Lower lobe of right lung (tissue), 2 donors: ENCODE measurements around the gene BCS1L. TPM values are rescaled to one million over a fixed set of nuclear protein-coding genes. Genes with fewer than 3 reads are reported as not detected.

ENCODE experiments used
- ATAC-seq, 2 donors: fragments of 200-7000 bp; cut with Tn5 transposase; one replicate each; pipeline ENCODE4 v1.9.1; 2020 to 2022; ENCODE audit warnings: mild to moderate bottlenecking in 2 of 2, moderate library complexity in 2 of 2
- DNase-seq: peaks from one replicate; pipeline ENCODE4 v3.0.0-alpha.2; 2020
- H3K27ac ChIP-seq: fragments of 200-600 bp; one replicate; pipeline ENCODE4 v1.8.0; 2022
- H3K27me3 ChIP-seq: fragments of 200-600 bp; one replicate; pipeline ENCODE4 v1.8.0; 2022; ENCODE audit warnings: low read depth
- H3K36me3 ChIP-seq: fragments of 200-600 bp; one replicate; pipeline ENCODE4 v1.8.0; 2022; ENCODE audit warnings: mild to moderate bottlenecking
- H3K4me1 ChIP-seq: fragments of 200-600 bp; one replicate; pipeline ENCODE4 v1.8.0; 2022
- H3K4me3 ChIP-seq: fragments of 200-600 bp; one replicate; pipeline ENCODE4 v1.8.0; 2022; ENCODE audit warnings: mild to moderate bottlenecking
- H3K9me3 ChIP-seq: fragments of 200-600 bp; one replicate; pipeline ENCODE4 v1.8.0; 2022
- intact Hi-C: fragments of 100-400 bp; cut with DNase I; formaldehyde crosslinking; loops from one replicate; pipeline ENCODE4 v1.11.0; 2022
- total RNA-seq: library from RNA; stranded (reverse); fragmentation: NEBNext Ultra II Directional; extraction: Animal tissue kit (Norgen Biotek cat#: 25700); gene quantifications from one replicate; pipeline ENCODE4 v1.2.1, GENCODE V29; 2021
- TF ChIP-seq, protein P1 (sequence below): fragments of 200-600 bp; IDR thresholded peaks from one replicate; pipeline ENCODE4 v1.8.0; 2022; ENCODE audit warnings: antibody characterized with exemption, mild to moderate bottlenecking
- donor health status: DM: no; HTN: yes; CAD: no; lungs with severe emphysema.

Gene BCS1L
- total RNA-seq, 1 donor from 2014 or later: 26.7 TPM

GRCh38 chr2:218623366-218623705, 36.1 kb upstream of the BCS1L start:
- no peak overlapping the region for H3K27ac ChIP-seq
- H3K27me3 ChIP-seq: no peaks in the 10 kb centered on the region
- ATAC-seq: no peak
- TF ChIP-seq, protein P1, sequence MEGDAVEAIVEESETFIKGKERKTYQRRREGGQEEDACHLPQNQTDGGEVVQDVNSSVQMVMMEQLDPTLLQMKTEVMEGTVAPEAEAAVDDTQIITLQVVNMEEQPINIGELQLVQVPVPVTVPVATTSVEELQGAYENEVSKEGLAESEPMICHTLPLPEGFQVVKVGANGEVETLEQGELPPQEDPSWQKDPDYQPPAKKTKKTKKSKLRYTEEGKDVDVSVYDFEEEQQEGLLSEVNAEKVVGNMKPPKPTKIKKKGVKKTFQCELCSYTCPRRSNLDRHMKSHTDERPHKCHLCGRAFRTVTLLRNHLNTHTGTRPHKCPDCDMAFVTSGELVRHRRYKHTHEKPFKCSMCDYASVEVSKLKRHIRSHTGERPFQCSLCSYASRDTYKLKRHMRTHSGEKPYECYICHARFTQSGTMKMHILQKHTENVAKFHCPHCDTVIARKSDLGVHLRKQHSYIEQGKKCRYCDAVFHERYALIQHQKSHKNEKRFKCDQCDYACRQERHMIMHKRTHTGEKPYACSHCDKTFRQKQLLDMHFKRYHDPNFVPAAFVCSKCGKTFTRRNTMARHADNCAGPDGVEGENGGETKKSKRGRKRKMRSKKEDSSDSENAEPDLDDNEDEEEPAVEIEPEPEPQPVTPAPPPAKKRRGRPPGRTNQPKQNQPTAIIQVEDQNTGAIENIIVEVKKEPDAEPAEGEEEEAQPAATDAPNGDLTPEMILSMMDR: no peak
- intact Hi-C loops: no loop called here
- no peak for DNase-seq
- H3K4me1 ChIP-seq: peaks cover 9% of the 10 kb centered on the region
- H3K4me3 ChIP-seq: no peak overlapping the region
- no peaks in the 10 kb centered on the region for H3K9me3 ChIP-seq
- no peaks in the 10 kb centered on the region for H3K36me3 ChIP-seq

GRCh38 chr2:218626369-218626768, 33.1 kb upstream of the BCS1L start:
- Histone ChIP-seq H3K27me3 (no peaks in the 10 kb centered on the region), H3K4me1 (peaks cover 9% of the 10 kb centered on the region), H3K9me3 (no peaks in the 10 kb centered on the region), H3K27ac (no peak overlapping the region), H3K4me3 (no peak overlapping the region), H3K36me3 (no peaks in the 10 kb centered on the region)
- DNase-seq (no peak), ATAC-seq (no peak)
- TF ChIP-seq, protein P1: no peak
- intact Hi-C loops: no loop called here

GRCh38 chr2:218627939-218628338, 31.5 kb upstream of the BCS1L start:
- H3K36me3 ChIP-seq: no peaks in the 10 kb centered on the region
- ATAC-seq (no peak), DNase-seq (no peak)
- no peak overlapping the region for H3K4me3 ChIP-seq
- no peaks in the 10 kb centered on the region for H3K9me3 ChIP-seq
- TF ChIP-seq, protein P1: no peak
- peaks cover 4% of the 10 kb centered on the region for H3K4me1 ChIP-seq
- intact Hi-C loops: no loop called here
- H3K27ac ChIP-seq: no peak overlapping the region
- no peaks in the 10 kb centered on the region for H3K27me3 ChIP-seq

DNA sequence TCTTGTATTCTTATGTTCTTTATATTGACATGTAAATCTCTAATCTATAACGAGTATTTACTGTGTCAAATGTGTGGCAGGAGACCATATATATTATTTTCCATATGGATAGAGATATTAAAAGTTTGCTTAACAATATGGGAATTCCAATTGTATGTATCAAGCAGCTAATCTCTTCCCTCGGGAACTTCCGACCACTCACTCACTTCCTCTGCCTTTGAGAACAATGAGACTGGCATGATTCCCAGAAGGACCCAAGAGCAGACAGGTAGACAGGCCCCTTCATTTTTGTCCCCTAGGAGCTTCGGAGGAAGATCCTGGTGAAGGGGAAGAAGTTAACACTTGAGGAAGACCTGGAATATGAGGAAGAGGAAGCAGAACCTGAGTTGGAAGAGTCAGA, 27.6 kb upstream of the BCS1L start:
- Histone ChIP-seq H3K4me1 (no peaks in the 10 kb centered on the region), H3K27me3 (no peaks in the 10 kb centered on the region), H3K27ac (no peak overlapping the region), H3K4me3 (no peak overlapping the region), H3K9me3 (no peaks in the 10 kb centered on the region), H3K36me3 (peaks cover 33% of the 10 kb centered on the region)
- intact Hi-C loops: no loop called here
- no peak for ATAC-seq
- TF ChIP-seq, protein P1: no peak
- no peak for DNase-seq

- Histone ChIP-seq H3K27ac (no peak overlapping the region), H3K4me3 (no peak overlapping the region), H3K9me3 (no peaks in the 10 kb centered on the region), H3K27me3 (no peaks in the 10 kb centered on the region), H3K36me3 (peaks cover 72% of the 10 kb centered on the region), H3K4me1 (no peaks in the 10 kb centered on the region)
- no peak for DNase-seq
- no peak for ATAC-seq
- TF ChIP-seq, protein P1: no peak
- intact Hi-C loops: no loop called here
Observed at GRCh38 chr2:218635719-218636118, 23.8 kb upstream of the BCS1L start.

DNA sequence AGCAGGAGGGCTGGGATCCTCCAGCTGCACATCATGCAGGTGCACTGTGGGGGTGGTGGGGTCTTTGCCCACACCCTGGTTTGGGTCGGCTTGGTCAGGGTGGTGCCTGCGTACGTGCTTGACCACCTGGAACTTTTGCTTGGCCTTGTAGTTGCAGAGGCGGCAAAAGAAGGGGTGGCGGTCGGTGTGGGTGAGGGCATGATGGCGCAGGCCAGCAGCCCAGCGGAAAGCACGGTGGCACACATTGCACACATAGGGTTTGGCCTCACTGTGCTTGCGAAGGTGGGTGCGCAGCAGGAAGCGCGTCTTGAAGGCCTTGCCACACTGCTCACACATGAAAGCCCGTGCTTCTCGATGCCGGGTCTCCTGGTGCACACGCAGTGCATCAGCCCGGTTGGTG, 21.1 kb upstream of the BCS1L start:
- DNase-seq (no peak), ATAC-seq (no peak)
- Histone ChIP-seq H3K4me3 (no peak overlapping the region), H3K36me3 (peaks cover 95% of the 10 kb centered on the region), H3K4me1 (no peaks in the 10 kb centered on the region), H3K27ac (no peak overlapping the region), H3K9me3 (no peaks in the 10 kb centered on the region), H3K27me3 (no peaks in the 10 kb centered on the region)
- TF ChIP-seq, protein P1: no peak
- intact Hi-C loops: no loop called here
